HG02981 (cell line): ENCODE measurements around the gene FAM72C.
A peak's percentile ranks its signal among the peaks of the same experiment; 100 is the strongest.
"Not testable (repeated sequence)": the region's sequence is repeated elsewhere in the genome, so short reads cannot be mapped to it uniquely, and the experiment has no call there.

Experiments
- ATAC-seq: cut with Tn5 transposase; IDR thresholded peaks from one replicate; pipeline ENCODE4 v1.9.1; 2021; ENCODE audit warnings: mild to moderate bottlenecking, moderate library complexity; ENCODE audit not compliant: unreplicated experiment

FAM72C gene

GRCh38 chr1:143971924-143972700 lies at the start of gene FAM72C:
TSS of gene FAM72C (minus strand) at chr1:143971986. CDS start at chr1:143971141, 845 bp downstream.
- peak; percentile 80 for ATAC-seq

GRCh38 chr1:144020001-144020738 lies 48.4 kb upstream of the FAM72C start:
- not testable (repeated sequence) for ATAC-seq

GRCh38 chr1:144019101-144019500 lies 47.3 kb upstream of the FAM72C start:
- ATAC-seq, result not testable (repeated sequence)

- ATAC-seq, result not testable (repeated sequence)
Measured at GRCh38 chr1:144015180-144015966, 43.6 kb upstream of the FAM72C start.

GRCh38 chr1:144014528-144014927 lies 42.7 kb upstream of the FAM72C start:
- not testable (repeated sequence) for ATAC-seq

GRCh38 chr1:144014121-144014520 lies 42.3 kb upstream of the FAM72C start:
- ATAC-seq, result not testable (repeated sequence)

GRCh38 chr1:144012168-144012733 lies 40.5 kb upstream of the FAM72C start:
- peak; percentile 99 for ATAC-seq

GRCh38 chr1:144009410-144009809 lies 37.6 kb upstream of the FAM72C start:
- ATAC-seq, result peak; percentile 47

GRCh38 chr1:144004259-144004658 lies 32.5 kb upstream of the FAM72C start:
- ATAC-seq, result not testable (repeated sequence)

- not testable (repeated sequence) for ATAC-seq
Measured at GRCh38 chr1:144003306-144004029, 31.7 kb upstream of the FAM72C start.

GRCh38 chr1:144002141-144002881 lies 30.5 kb upstream of the FAM72C start:
- ATAC-seq, result not testable (repeated sequence)

GRCh38 chr1:144001077-144001476 lies 29.3 kb upstream of the FAM72C start:
- not testable (repeated sequence) for ATAC-seq

- not testable (repeated sequence) for ATAC-seq
Measured at GRCh38 chr1:143996020-143996419, 24.2 kb upstream of the FAM72C start.

GRCh38 chr1:143993301-143993907 lies 21.6 kb upstream of the FAM72C start:
- ATAC-seq, result not testable (repeated sequence)

GRCh38 chr1:143990699-143991098 lies 18.9 kb upstream of the FAM72C start:
- ATAC-seq, result not testable (repeated sequence)

GRCh38 chr1:143989719-143990118 lies 17.9 kb upstream of the FAM72C start:
- not testable (repeated sequence) for ATAC-seq

GRCh38 chr1:143989427-143989712 lies 17.6 kb upstream of the FAM72C start:
- ATAC-seq, result not testable (repeated sequence)

- not testable (repeated sequence) for ATAC-seq
Measured at GRCh38 chr1:143988602-143989426, 17.0 kb upstream of the FAM72C start.
